Kidney capillary endothelial cell (primary cell): ENCODE data around the gene CRELD2.

Experiments used
- DNase-seq: peaks from one replicate; pipeline ENCODE4 v3.0.0-alpha.2; 2018; ENCODE audit warnings: low spot score

Gene CRELD2

DNA sequence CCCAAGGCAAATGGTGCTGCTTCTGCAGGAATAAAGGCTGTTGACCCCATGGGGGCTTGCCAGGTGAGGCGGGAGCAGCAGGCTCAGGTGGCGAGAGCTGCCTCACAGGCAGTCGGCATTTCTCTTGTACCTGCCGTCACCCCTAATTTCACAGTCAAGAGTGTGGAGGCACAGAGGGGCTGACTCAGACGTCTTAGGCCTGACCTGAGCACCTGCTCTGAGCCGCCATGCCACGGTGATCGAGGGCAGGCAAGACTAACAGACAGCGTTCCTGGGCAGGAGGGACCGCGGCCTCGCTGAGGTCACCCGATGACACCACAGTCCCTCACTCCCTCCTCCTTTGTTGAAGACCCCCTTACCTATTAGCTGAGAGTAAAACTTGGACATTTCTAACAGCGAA lies 5.4 kb upstream of the CRELD2 start:
- DNase-seq: no peak

DNA sequence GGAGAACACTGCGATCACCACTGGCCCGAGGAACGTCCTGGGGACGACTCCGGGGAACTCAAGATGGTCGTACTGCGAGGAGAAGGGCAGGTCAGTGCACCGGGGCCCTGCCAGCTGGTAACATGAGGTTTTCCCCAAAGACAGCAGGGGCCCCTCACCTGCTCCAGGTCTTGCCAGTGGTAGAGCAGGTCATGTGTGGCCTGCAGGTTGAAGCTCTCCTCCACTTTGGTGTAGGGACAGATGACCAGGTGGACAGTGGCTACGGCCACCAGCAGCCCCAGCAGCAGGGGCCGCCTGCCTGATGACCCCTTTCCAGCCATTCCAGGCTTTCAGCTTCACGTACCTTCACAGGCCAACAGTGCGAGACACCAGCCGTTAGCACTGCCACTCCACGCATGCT lies 5.0 kb upstream of the CRELD2 start:
- DNase-seq: no peak

DNA sequence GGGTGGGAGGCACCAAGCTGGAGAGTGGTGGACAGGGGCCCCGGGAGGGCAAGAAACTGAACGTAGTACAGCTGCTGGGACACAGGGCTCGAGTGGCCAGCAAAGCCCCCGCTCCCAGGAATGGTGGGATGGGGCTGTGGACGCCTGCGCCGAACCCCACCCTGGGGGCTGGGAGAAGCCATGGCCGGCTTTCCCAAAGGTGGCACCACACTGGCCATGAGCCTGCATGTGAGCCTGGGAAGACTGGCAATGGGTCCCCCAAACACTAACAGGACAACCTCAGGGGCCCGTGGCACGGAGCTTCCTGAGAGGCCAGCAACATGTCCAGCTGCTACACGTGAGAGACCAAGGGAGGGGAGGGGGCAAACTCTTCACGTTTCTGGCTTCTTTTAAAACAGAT lies 4.2 kb upstream of the CRELD2 start:
- DNase-seq: no peak

DNA sequence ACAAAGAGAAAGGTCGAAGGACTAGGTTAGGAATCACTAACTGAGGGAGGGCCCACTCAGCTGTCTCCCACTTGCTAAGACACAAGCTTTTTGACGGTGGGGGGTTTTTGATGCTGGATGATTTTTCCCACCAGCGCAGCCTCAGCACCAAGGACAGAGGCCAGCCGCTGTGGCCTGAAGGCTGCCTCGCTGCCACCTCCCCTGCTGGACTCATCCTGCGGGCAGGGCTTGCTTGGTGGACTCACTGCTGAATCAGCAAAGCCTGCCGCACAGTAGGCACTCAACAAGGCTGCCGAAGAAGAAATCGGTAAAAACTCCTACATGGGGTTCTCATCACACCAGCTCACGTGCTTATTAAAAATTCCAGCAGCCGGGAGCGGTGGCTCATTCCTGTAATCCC lies 2.8 kb upstream of the CRELD2 start:
- DNase-seq: no peak

DNA sequence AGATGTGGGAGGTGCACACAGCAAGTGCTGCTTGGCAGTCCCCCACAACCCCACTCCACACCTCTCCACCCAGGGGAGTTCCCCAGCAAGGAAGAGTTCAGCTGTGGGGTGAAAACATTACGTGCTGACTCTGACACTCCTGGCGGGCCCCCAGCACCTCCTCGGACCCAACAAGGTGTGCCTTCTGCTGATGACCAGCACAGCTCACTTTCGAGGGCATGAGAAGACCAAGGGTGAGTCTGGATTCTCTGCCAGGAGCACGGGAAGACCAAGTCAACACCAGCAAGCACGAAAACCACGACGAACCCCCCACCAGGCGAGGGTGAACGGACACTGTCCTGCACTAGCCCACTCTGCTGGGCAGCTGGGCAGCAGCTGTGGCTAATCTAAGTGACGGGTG lies 1.6 kb upstream of the CRELD2 start:
- no peak for DNase-seq

DNA sequence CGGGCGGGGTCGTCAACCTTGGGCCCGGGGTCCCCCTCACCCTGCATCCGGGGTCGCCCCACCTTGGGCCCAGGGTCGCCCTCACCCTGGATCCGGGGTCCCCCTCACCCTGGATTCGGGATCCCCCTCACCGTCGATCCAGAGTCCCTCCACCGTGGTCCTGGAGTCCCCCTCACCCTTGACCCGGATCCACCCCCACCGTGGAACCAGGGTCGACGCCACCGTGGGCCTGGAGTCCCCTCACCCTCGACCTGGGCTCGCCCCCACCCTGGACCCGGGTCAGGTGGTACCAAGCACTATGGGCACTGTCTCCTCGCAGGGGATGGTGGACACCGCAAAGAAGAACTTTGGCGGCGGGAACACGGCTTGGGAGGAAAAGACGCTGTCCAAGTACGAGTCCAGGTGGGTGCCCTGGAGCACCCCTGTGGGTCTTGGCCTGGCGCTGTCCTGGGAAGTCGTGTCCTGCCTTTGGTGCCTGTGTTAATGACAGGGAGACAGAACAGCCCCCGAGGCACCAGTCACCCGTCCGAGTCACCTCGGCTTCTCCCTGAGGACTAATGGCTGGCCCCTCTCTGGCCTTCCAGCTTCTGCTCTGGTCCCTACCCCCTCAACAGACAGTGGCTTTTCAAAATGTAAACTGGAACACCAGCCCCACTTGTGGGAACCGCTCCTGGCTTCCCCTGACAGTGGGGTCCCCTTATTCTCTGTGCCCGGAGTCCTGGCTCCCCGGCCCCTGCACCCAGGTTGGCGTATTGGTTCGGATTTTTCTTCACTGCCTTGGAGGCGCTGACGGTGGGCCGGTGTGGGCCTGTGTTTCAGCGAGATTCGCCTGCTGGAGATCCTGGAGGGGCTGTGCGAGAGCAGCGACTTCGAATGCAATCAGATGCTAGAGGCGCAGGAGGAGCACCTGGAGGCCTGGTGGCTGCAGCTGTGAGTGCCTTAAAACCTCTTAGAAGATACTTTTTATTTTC lies 762 bp downstream of the CRELD2 start:
- DNase-seq: no peak

DNA sequence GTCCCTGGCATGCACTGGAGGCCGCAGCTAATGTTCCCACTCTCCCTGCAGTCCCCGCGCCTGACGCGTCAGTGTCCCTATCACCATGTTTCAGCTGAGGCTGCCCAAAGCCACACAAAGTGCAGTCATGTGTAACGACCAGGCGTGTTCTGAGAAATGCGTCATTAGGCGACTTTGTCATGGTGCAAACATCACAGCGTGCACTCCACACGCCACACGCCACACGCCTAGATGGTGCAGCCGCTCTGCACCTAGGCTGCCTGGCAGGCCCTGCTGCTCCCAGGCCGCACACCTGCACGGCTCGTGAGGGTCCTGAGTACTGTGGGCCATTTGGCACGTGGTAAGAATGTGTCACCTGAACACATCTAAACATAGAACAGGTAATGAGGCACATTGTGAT lies 2.4 kb downstream of the CRELD2 start:
- DNase-seq: no peak

DNA sequence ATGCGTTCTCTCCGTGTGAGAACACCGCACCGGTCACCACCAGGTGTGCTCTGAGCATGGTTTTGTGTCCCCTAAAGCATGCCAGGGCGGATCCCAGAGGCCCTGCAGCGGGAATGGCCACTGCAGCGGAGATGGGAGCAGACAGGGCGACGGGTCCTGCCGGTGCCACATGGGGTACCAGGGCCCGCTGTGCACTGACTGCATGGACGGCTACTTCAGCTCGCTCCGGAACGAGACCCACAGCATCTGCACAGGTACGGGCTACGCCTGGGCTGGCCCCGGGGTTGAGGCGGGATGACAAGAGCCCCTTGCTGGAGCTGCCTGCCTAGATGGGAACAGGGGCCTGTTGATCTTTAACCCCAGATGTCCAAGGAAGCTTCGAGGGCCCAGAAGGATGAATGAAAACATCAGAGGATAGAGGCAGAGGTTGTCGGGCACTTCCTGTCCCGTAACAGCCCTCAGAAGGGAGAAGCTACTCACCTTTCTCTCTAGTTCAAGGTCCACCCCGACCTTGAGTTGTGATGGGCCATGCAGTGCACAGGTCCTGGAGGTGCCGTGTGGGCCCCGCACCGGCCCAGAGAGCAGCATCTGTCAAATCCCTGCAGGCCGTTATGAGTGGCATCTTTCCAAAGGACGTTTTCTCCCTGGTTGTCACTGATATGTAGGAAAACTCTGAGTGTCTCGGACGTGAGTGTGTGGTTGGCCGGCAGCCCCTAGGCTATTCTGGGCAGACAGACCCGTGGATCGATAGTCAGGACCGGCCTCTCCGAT lies 3.3 kb downstream of the CRELD2 start:
- DNase-seq: no peak

DNA sequence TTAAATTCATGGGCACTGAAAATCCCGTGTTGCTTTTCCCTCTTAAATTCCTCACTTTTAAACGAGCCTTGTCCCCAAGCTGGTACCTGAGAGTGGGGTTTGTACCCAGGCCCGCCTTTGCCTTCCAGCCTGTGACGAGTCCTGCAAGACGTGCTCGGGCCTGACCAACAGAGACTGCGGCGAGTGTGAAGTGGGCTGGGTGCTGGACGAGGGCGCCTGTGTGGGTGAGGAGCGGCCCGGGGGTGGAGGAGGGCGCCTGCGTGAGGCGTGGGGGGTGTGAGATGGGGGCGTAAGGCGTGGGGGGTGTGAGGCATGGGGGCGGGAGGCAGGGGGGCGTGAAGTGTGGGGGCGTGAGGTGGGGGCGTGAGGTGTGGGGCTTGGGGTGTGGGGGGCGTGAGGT lies 4.0 kb downstream of the CRELD2 start:
- no peak for DNase-seq

DNA sequence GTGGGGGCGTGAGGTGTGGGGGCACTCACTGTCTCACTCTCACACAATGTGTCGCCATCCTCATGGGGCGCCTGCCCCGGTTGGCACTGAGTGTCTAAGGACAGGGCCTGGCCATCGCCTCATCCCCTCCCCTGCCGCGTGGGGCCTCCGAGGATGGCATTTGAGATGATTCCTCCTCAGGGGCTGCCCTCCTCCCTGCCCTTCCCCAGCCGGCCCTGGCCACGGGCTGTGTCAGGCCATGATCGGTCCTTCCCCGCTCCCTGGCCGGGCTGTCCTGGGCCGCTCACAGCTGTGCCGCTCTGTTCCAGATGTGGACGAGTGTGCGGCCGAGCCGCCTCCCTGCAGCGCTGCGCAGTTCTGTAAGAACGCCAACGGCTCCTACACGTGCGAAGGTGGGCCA lies 4.5 kb downstream of the CRELD2 start:
- no peak for DNase-seq

DNA sequence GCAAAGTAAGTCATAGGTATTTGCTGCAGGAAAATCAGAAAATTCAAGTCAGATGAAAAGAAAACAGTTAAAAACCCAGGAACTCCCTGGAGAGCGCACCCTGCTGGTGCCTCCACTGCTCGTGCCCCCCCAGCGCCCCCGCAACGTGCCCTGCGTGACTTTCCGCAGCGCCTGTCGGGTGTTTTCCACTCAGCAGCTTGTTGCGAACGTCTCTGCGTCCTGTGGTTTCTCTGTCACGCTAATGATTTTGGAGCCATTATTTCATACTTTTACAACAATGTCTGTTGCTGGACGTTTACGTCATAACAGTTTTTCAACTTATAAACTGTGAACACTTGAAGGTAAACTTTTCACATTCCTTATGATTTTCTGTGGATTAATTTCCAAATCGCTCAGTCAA lies 5.0 kb downstream of the CRELD2 start:
- no peak for DNase-seq

DNA sequence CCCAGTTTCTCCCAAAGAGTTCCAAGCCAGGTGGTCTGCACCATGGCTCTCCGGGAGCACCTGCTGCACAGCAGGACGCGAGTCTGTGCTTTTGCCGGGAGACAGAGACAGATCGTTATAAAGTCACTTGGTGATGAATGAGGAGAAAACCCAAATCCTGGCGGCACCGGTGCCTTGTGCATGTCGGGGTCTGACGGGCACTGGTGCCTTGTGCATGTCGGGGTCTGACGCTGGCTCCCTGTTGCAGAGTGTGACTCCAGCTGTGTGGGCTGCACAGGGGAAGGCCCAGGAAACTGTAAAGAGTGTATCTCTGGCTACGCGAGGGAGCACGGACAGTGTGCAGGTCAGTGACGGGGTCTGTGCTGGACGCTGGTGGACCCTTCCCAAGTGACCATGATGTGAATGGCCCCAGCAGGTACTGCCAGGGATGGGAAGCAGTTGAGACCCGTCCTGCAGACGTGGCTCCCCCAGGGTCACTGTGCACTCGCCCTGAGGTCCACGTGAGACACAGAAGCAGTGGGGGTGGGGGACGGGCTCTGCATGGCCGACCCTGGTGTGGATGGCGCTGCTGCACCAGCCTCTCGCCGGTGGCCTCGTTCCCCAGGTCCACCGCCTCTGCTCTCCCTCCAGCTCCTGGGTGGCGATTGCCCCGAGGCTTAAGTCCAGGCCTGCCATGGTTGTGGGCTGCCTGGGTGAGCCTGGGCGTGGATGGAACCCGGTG lies 5.8 kb downstream of the CRELD2 start:
- DNase-seq: no peak

DNA sequence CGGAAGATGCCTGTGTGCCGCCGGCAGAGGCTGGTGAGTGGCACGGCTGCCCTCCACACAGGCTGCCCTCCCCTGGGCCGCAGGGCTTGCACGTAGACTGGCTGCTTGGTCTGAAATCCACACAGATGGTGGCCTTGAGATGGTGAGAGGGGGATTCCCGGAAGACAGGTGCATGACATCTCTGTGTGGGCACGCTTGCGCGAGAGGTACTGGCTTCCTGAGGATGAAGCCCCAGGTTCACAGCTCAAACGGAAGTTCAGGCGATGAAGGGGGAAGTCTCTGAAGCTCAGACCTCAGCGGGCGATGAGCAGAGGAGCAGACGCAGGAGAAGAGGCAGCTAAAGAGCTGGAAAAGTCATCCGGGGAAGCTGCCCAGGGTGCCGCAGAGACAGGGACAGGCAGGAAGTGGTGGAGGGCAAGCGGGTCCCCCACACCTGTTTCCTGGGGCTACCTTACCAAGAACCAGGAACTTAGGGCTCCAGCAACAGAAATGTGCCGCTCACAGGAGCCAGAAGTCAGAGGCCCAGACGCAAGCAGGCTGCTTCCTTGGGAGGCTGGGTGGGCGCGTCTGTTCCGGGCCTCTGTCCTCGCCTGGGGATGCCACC lies 7.2 kb downstream of the CRELD2 start:
- no peak for DNase-seq

DNA sequence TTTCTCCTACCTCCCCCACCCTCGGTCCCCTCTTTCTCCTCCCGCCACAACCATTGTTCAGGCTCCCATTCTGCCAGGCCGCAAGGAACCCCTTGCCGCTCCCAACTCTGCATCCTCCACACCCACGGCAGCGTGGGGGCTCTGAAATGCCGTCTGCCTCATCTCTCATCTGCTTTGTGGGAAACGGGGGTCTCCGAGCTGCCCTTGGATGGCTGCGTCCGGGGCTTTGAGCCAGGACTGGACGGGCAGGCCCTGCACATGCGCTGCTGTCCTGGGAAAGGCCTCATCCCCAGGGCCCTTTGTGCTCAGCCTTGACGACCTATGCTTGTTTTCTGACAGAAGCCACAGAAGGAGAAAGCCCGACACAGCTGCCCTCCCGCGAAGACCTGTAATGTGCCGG lies 8.5 kb downstream of the CRELD2 start:
- DNase-seq: no peak

DNA sequence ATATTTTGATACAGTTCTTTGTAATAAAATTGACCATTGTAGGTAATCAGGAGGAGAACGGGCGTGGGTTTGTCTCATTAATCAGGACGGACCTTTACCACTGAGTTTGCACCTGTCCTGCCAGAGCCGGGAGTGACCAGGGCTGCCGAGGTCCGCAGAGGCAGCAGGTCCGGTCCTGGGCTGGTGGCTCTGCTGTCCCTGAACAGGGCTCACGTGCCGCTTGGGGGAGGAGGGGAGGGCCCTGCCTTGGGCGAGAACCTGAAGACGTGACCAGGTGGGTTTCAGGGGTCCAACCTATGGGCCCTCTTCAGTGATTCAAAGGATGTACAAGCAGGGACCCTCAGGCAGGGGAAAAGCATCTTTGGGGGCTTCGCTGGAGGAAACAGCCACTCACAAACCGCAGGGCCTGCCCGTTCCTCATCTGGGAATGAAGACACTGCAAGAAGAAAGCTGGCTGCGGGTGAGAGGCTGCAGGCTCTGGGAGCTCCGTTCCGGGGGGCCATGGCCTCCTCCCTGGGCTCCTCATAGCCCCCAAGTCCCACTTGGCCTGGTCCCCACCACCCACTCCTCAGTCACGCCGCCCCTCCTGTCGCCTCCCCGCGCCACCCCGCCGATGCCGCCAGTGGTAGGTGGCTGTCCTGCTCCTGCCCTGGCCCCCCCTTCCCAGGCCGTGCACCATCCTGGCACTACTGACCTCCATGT lies 9.2 kb downstream of the CRELD2 start:
- no peak for DNase-seq

DNA sequence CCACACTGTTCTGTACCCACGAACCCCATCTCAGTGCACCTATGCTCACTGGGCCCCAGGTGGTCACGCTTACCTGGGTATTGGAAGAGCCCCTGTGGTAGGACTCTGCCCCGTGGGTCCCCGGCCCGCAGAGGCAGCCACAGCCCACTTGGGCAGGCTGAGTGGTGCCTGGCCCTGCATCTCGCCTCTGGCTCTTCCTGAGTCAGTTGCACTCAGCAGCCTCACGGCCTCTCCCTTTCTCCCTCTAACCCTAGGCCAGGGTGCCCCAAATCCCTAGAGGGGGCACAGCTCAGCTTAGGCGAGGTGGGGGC lies 9.7 kb downstream of the CRELD2 start:
- no peak for DNase-seq

DNA sequence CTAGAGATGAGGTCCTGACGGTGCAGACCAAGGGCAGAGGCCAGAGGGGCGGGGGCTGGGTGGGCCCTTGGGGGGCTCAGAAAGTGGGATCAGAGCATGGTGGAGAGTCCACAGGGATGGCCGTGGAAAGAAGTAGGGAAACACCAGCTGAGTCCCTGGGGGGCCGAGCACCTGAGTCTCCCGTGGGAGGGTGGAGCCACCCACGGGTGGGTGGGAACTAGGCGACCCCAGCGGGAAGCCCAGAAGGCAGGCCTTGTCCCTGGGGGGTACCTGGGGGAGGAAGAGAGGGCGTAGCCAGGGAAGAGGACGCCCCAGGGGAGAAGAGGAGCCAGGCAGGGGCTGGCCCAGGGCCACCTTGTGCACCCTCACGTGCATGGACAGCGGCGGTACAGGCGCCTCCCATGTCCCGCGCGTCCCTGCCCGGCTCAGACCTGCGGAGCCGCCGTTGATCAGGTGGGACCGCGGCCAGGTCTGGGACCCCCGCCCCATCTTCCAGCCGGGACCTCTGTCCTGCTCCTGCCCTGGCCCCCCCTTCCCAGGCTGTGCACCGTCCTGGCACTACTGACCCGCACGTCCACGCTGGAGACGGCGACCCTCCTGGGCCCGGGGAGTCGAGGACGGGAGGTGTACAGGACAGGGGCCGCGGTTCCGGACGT lies 10.2 kb downstream of the CRELD2 start:
- no peak for DNase-seq

DNA sequence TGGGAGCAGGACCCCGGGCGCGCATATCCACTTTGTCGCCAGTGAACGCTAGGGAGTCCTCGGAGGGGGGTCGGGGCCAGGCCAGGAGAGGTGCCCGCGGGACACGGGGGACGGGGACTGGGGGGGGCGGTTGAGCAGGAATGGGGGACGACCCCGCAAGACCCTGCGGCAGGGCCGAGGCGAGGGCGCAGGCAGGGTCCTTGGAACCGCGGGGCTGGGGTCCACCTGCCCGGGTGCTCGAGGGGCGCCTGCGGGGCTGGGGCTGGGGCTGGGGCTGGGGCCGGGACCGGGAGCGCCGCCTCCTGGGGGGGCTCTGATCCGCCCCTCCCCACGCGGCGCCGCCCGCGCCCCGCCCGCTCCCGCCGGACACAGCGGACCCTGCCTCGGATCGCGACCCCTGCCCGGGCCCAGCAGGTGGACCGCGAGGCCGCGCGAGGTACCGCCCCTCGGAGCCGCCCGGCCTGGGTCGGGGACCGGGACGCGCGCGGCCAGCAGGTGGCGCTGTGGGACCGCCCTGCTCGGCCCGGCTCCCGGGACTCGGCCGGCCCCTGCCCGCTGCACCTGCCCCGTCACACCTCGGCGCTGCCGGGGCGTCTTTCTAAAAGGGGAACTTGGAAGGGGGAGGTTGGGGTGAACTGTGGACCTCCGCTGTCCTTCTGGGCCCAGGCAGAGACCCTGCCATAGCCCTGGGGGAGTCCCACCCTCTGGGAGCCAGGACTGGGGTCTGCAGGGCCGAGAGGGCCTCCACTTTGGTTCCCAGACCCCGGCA lies 11.0 kb downstream of the CRELD2 start:
- DNase-seq: peak; percentile 60

DNA sequence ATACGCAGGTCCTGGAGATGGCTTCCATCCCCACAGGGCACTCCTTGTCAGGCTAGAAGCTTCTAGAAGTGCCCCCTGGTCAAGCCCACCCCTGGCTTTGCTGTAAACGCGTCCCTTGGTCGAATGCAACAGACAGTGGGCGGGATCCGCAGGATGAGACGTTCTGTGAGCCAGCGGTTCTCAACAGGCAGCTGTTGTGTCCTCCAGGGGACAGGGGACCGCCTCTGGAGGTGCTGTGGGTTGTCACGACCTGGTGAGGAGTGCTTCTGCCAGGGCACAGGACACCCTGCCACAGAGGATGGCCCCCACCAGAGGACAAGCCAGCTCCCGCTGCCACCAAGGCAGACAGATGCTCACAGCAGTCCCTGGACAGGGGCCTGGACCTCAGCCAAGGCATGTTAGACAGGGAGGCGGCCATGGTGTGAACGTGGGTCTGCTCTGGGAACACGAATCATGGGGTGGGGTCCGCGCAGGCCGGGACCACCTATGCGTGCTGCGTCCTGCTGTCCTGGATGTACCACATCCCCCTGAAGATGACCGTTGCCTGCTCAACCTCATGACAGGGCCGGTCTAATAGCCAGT lies 11.7 kb downstream of the CRELD2 start:
- no peak for DNase-seq
